Suprapubic skin (tissue), 3 donors: ENCODE data around the gene MBOAT2.

Source experiments
- POLR2A ChIP-seq, 2 donors: fragments of 450-650 bp; IDR thresholded peaks; one replicate each; pipeline ENCODE4 v1.6.1; 2017; ENCODE audit warnings: antibody characterized with exemption in 2 of 2, mild to moderate bottlenecking in 2 of 2, moderate library complexity in 2 of 2
- TF ChIP-seq, protein P1 (sequence below), 2 donors: fragments of 200-600 bp in 1 of 2; fragments of 450-650 bp in 1 of 2; sonication (generic) in 1 of 2; IDR thresholded peaks; one replicate each; pipeline ENCODE4 v1.5.1; 2016 to 2019; ENCODE audit warnings: antibody characterized with exemption in 2 of 2, mild to moderate bottlenecking in 1 of 2, moderate library complexity in 1 of 2

DNA sequence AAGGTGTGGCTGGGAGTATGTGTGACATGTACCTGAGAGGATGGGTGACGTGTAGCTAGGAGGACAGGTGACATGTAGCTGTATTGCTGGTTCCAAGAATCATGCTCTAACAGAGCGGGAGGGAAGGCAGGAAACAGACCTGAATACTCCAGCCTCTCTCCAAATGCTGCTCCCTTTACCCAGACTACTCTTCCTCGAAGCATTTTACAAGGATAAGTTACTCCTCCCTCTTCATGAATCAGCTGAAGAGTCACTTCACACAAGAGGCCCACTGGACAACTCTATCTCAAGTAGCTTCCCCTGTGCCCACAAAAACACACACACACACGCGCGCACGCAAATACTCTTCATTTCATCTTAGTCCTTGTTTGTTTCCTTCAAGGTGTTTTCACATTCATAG, 113.5 kb downstream of the MBOAT2 start:
- TF ChIP-seq, protein P1, sequence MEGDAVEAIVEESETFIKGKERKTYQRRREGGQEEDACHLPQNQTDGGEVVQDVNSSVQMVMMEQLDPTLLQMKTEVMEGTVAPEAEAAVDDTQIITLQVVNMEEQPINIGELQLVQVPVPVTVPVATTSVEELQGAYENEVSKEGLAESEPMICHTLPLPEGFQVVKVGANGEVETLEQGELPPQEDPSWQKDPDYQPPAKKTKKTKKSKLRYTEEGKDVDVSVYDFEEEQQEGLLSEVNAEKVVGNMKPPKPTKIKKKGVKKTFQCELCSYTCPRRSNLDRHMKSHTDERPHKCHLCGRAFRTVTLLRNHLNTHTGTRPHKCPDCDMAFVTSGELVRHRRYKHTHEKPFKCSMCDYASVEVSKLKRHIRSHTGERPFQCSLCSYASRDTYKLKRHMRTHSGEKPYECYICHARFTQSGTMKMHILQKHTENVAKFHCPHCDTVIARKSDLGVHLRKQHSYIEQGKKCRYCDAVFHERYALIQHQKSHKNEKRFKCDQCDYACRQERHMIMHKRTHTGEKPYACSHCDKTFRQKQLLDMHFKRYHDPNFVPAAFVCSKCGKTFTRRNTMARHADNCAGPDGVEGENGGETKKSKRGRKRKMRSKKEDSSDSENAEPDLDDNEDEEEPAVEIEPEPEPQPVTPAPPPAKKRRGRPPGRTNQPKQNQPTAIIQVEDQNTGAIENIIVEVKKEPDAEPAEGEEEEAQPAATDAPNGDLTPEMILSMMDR (IDR thresholded peaks at IDR 0.05): no peak
- TF ChIP-seq POLR2A (IDR thresholded peaks at IDR 0.05): no peak
